OCI-LY7 (cell line): Measurements from ENCODE around the gene HLA-F.

ENCODE experiments used
- EZH2phosphoT487 ChIP-seq: fragments of 200-600 bp; sonication (generic); IDR thresholded peaks from 2 replicates; pipeline ENCODE4 v1.6.1; 2018; ENCODE audit warnings: low read depth, borderline replicate concordance, mild to moderate bottlenecking, mixed run types, antibody characterized with exemption, low read length, moderate library complexity, mixed read lengths
- TF ChIP-seq, protein P1 (sequence below): fragments of 200-600 bp; sonication (generic); conservative IDR thresholded peaks from 2 replicates; pipeline ENCODE4 v1.5.1; 2014; ENCODE audit warnings: mild to moderate bottlenecking, antibody characterized with exemption, low read length, moderate library complexity, mixed read lengths

DNA sequence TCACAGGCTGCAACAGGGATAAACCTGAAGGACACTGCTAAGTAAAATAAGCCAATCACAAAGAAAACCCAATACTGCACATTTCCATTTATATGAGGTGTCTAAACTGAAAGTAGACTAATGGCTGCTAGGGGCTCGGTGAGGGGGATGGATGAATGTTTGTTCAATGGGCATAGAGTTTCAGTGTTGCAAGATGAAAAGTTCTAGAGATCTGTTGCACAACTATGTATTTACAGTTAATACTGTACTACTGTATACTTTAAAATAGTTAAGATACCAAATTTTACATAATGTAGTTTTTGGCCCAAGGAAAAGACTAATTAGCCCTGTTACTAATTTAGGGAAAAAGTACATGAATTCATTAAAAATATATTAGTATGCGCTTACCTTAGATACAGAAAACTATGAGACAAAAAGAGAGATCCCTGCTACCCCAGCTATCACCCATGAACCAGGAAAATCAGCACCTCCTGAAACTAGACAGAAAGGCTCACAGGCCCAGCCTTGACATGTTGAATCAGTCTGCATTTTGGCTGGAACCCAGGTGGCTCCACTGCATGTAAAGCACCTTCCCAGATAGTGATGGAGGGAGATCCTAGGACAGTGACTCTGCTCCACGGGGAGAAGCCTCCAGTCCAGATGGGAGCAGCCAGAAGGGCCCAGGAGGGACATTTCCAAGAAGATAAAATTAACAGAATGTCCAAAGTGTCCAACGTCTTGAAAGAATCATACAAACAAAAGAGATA, 16.1 kb downstream of the HLA-F start:
- TF ChIP-seq, protein P1, sequence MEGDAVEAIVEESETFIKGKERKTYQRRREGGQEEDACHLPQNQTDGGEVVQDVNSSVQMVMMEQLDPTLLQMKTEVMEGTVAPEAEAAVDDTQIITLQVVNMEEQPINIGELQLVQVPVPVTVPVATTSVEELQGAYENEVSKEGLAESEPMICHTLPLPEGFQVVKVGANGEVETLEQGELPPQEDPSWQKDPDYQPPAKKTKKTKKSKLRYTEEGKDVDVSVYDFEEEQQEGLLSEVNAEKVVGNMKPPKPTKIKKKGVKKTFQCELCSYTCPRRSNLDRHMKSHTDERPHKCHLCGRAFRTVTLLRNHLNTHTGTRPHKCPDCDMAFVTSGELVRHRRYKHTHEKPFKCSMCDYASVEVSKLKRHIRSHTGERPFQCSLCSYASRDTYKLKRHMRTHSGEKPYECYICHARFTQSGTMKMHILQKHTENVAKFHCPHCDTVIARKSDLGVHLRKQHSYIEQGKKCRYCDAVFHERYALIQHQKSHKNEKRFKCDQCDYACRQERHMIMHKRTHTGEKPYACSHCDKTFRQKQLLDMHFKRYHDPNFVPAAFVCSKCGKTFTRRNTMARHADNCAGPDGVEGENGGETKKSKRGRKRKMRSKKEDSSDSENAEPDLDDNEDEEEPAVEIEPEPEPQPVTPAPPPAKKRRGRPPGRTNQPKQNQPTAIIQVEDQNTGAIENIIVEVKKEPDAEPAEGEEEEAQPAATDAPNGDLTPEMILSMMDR: no peak
- TF ChIP-seq EZH2phosphoT487: no peak
